Neural progenitor cell (in vitro differentiated cells): ENCODE results near the gene ALG12. TPM values are rescaled to one million over a fixed set of nuclear protein-coding genes. Genes with fewer than 3 reads are reported as not detected.

Source experiments
- DNase-seq: peaks from one replicate; pipeline ENCODE4 v3.0.0-alpha.2; 2016; ENCODE audit warnings: low spot score
- H2AFZ ChIP-seq: fragments of 200-600 bp; sonication (generic); replicated peaks from 2 replicates; pipeline ENCODE4 v1.6.1; 2016; ENCODE audit warnings: antibody characterized with exemption
- H3F3A ChIP-seq: fragments of 200-600 bp; sonication (generic); 2 replicates; pipeline ENCODE4 v1.6.1; 2016; ENCODE audit warnings: antibody characterized with exemption, low read depth
- H3K27ac ChIP-seq: fragments of 200-600 bp; sonication (generic); 2 replicates; pipeline ENCODE4 v1.5.1; 2016; ENCODE audit warnings: mild to moderate bottlenecking
- H3K27me3 ChIP-seq: fragments of 200-600 bp; sonication (generic); 2 replicates; pipeline ENCODE4 v1.6.1; 2016; ENCODE audit warnings: mild to moderate bottlenecking, moderate library complexity
- H3K36me3 ChIP-seq: fragments of 200-600 bp; sonication (generic); 2 replicates; pipeline ENCODE4 v1.5.1; 2016
- H3K4me1 ChIP-seq: fragments of 200-600 bp; sonication (generic); 2 replicates; pipeline ENCODE4 v1.6.1; 2016; ENCODE audit warnings: mixed run types
- H3K4me2 ChIP-seq: fragments of 200-600 bp; sonication (generic); 2 replicates; pipeline ENCODE4 v1.6.1; 2016
- H3K4me3 ChIP-seq: fragments of 200-600 bp; sonication (generic); 2 replicates; pipeline ENCODE4 v1.5.1; 2016
- H3K79me2 ChIP-seq: fragments of 200-600 bp; sonication (generic); 2 replicates; pipeline ENCODE4 v1.6.1; 2016; ENCODE audit warnings: low read depth
- H3K9ac ChIP-seq: fragments of 200-600 bp; sonication (generic); 2 replicates; pipeline ENCODE4 v1.6.1; 2016
- H3K9me3 ChIP-seq: fragments of 200-600 bp; sonication (generic); 2 replicates; pipeline ENCODE4 v1.5.1; 2016; ENCODE audit warnings: low read depth
- H4K20me1 ChIP-seq: fragments of 200-600 bp; sonication (generic); 2 replicates; pipeline ENCODE4 v1.6.1; 2016; ENCODE audit warnings: low read depth
- H3K27ac Mint-ChIP-seq: 3 replicates; pipeline ENCODE4 v1.8.0; 2021; ENCODE audit warnings: mixed read lengths
- H3K27me3 Mint-ChIP-seq: 2 replicates; pipeline ENCODE4 v1.8.0; 2022; ENCODE audit warnings: low read depth, mild to moderate bottlenecking, inconsistent platforms, moderate library complexity, mixed read lengths; ENCODE audit not compliant: insufficient read depth
- H3K36me3 Mint-ChIP-seq: 3 replicates; pipeline ENCODE4 v1.8.0; 2021; ENCODE audit warnings: mixed read lengths
- H3K4me1 Mint-ChIP-seq: 3 replicates; pipeline ENCODE4 v1.8.0; 2021; ENCODE audit warnings: mixed read lengths
- H3K4me3 Mint-ChIP-seq: 3 replicates; pipeline ENCODE4 v1.8.0; 2021; ENCODE audit warnings: mild to moderate bottlenecking, moderate library complexity, mixed read lengths
- H3K9me3 Mint-ChIP-seq: 3 replicates; pipeline ENCODE4 v1.8.0; 2020; ENCODE audit warnings: mixed read lengths
- CTCF ChIP-seq: fragments of 200-600 bp; sonication (generic); IDR thresholded peaks from 2 replicates; pipeline ENCODE4 v1.5.1; 2017; ENCODE audit warnings: antibody characterized with exemption, mild to moderate bottlenecking
- EZH2 ChIP-seq: fragments of 200-600 bp; sonication (generic); IDR thresholded peaks from 2 replicates; pipeline ENCODE4 v1.6.1; 2017; ENCODE audit warnings: antibody characterized with exemption, mild to moderate bottlenecking, moderate library complexity
- EZH2phosphoT487 ChIP-seq: fragments of 200-600 bp; sonication (generic); IDR thresholded peaks from 2 replicates; pipeline ENCODE4 v1.6.1; 2017; ENCODE audit warnings: antibody characterized with exemption
- total RNA-seq: library from RNA; depleted of rRNA; stranded (reverse); fragments of >200 nt; gene quantifications from 2 replicates; pipeline ENCODE4 v1.2.3, GENCODE V29; 2015; ENCODE audit warnings: low replicate concordance

The ALG12 gene
- total RNA-seq, 1 donor from 2014 or later, result 4.9 TPM

GRCh38 chr22:49877642-49878041 is 40.6 kb downstream of the ALG12 start:
- no peaks in the 10 kb centered on the region for H3K4me1 ChIP-seq
- peaks cover 95% of the 10 kb centered on the region for H3K79me2 ChIP-seq
- H2AFZ ChIP-seq, result no peak overlapping the region
- H3K27me3 ChIP-seq, result no peaks in the 10 kb centered on the region
- no peak overlapping the region for H3K4me3 ChIP-seq
- no peak for TF ChIP-seq EZH2
- no peak for TF ChIP-seq CTCF
- no peak for TF ChIP-seq EZH2phosphoT487
- no peak overlapping the region for H3K4me3 Mint-ChIP-seq
- no peak overlapping the region for H3K27ac Mint-ChIP-seq
- no peak overlapping the region for H3K9ac ChIP-seq
- H4K20me1 ChIP-seq, result peaks cover 3% of the 10 kb centered on the region
- H3K36me3 ChIP-seq, result peaks cover 4% of the 10 kb centered on the region
- peaks cover 4% of the 10 kb centered on the region for H3K27me3 Mint-ChIP-seq
- no peak overlapping the region for H3K4me2 ChIP-seq
- H3K27ac ChIP-seq, result no peak overlapping the region
- H3K9me3 Mint-ChIP-seq, result peaks cover 71% of the 10 kb centered on the region
- H3F3A ChIP-seq, result no peaks in the 10 kb centered on the region
- DNase-seq, result no peak
- peaks cover 67% of the 10 kb centered on the region for H3K36me3 Mint-ChIP-seq
- no peaks in the 10 kb centered on the region for H3K9me3 ChIP-seq
- H3K4me1 Mint-ChIP-seq, result no peaks in the 10 kb centered on the region

GRCh38 chr22:49873228-49873940 is 44.9 kb downstream of the ALG12 start:
- no peaks in the 10 kb centered on the region for H3K27me3 Mint-ChIP-seq
- peaks cover 72% of the 10 kb centered on the region for H3K9me3 Mint-ChIP-seq
- Histone ChIP-seq H3K4me3 (no peak overlapping the region), H3K4me2 (no peak overlapping the region), H4K20me1 (no peaks in the 10 kb centered on the region), H3K27ac (no peak overlapping the region), H3F3A (no peaks in the 10 kb centered on the region), H3K36me3 (peaks cover 4% of the 10 kb centered on the region), H3K27me3 (no peaks in the 10 kb centered on the region), H3K4me1 (no peaks in the 10 kb centered on the region), H3K79me2 (peaks cover 98% of the 10 kb centered on the region), H3K9me3 (no peaks in the 10 kb centered on the region), H3K9ac (no peak overlapping the region), H2AFZ (no peak overlapping the region)
- H3K4me3 Mint-ChIP-seq, result no peak overlapping the region
- TF ChIP-seq EZH2phosphoT487 (no peak), CTCF (no peak), EZH2 (no peak)
- H3K27ac Mint-ChIP-seq, result no peak overlapping the region
- H3K36me3 Mint-ChIP-seq, result peaks cover 66% of the 10 kb centered on the region
- DNase-seq, result no peak
- H3K4me1 Mint-ChIP-seq, result no peaks in the 10 kb centered on the region

DNA sequence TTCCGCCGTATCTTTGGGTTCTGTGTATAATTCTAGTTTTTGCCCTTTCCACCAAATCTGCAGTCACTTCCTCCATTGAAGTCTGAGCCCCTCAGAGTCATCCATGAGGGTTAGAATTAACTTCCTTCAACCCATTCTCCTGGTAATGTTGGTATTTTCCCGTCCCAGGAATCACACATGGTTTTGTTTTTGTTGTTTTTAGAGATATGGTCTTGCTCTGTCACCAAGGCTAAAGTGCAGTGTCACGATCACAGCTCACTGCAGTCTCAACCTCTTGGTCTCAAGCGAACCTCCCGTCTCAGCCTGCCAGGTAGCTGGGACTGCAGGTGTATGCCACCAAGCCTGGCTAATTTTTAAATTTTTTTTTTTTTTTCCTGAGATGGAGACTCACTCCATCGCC is 45.9 kb downstream of the ALG12 start:
- Histone ChIP-seq H3K27me3 (no peaks in the 10 kb centered on the region), H3K27ac (no peak overlapping the region), H3K36me3 (peaks cover 4% of the 10 kb centered on the region), H2AFZ (no peak overlapping the region), H3K9ac (no peak overlapping the region), H3F3A (no peaks in the 10 kb centered on the region), H3K9me3 (no peaks in the 10 kb centered on the region), H3K4me1 (no peaks in the 10 kb centered on the region), H3K4me3 (no peak overlapping the region), H3K4me2 (no peak overlapping the region), H3K79me2 (peaks cover 98% of the 10 kb centered on the region), H4K20me1 (no peaks in the 10 kb centered on the region)
- H3K4me3 Mint-ChIP-seq, result no peak overlapping the region
- H3K9me3 Mint-ChIP-seq, result peaks cover 75% of the 10 kb centered on the region
- DNase-seq, result no peak
- H3K27ac Mint-ChIP-seq, result no peak overlapping the region
- H3K36me3 Mint-ChIP-seq, result peaks cover 69% of the 10 kb centered on the region
- no peaks in the 10 kb centered on the region for H3K27me3 Mint-ChIP-seq
- no peaks in the 10 kb centered on the region for H3K4me1 Mint-ChIP-seq
- TF ChIP-seq EZH2 (no peak), EZH2phosphoT487 (no peak), CTCF (no peak)
